Ovary (tissue), 3 donors: ENCODE results near the gene ATAD2B.

ENCODE experiments used
- CTCF ChIP-seq, 3 donors: fragments of 450-650 bp in 2 of 3; fragments of 200-600 bp in 1 of 3; IDR thresholded peaks; one replicate each; pipeline versions ENCODE4 v1.5.1 to v1.8.0; 2016 to 2022; ENCODE audit warnings: antibody characterized with exemption in 3 of 3, mild to moderate bottlenecking in 1 of 3
- EP300 ChIP-seq: sonication (generic); formaldehyde crosslinking; IDR thresholded peaks from one replicate; pipeline ENCODE4 v1.6.1; 2017; ENCODE audit warnings: antibody characterized with exemption
- POLR2A ChIP-seq: fragments of 450-650 bp; IDR thresholded peaks from one replicate; pipeline ENCODE4 v1.6.1; 2017; ENCODE audit warnings: antibody characterized with exemption, mild to moderate bottlenecking, moderate library complexity
- donor health status: DM: no; HTN: no; CAD: no.

GRCh38 chr2:23934259-23934658, 7.3 kb upstream of the ATAD2B start:
- no peak for TF ChIP-seq CTCF (IDR thresholded peaks at IDR 0.05)
- no peak for TF ChIP-seq POLR2A
- TF ChIP-seq EP300: no peak
